ENCODE data around the gene PALM2AKAP2. TPM values are rescaled to one million over a fixed set of nuclear protein-coding genes. Genes with fewer than 3 reads are reported as not detected.
A peak's percentile ranks its signal among the peaks of the same experiment; 100 is the strongest.

The PALM2AKAP2 gene
- total RNA-seq, 4 donors from 2014 or later: 0.15 to 1.4 (median 1.0) TPM

GRCh38 chr9:109802491-109802890 lies 22.5 kb downstream of the PALM2AKAP2 start:
- Histone ChIP-seq H3K4me3 (no peak overlapping the region), H3K9me3 (no peaks in the 10 kb centered on the region), H3K4me1 (peaks cover 0 to 7% of the 10 kb centered on the region in 2 donors), H3K27ac (no peak overlapping the region), H3K36me3 (no peaks in the 10 kb centered on the region), H3K27me3 (no peaks in the 10 kb centered on the region)
- TF ChIP-seq CTCF (IDR thresholded peaks at IDR 0.05 in 4 of 5, conservative IDR thresholded peaks at IDR 0.05 in 1 of 5) (no peak), POLR2A (IDR thresholded peaks at IDR 0.05) (no peak)
- ATAC-seq: no peak
- intact Hi-C loops (cut with DNase I; ENCODE audit: low total_unique reads): no loop called here
- DNase-seq: no peak
- in situ Hi-C loops (cut with MboI; ENCODE audit: low sequenced_read_pairs in 4 of 4): loop anchor here in 1 of 4 donors (25.0 kb wide), 1 partner anchor 215 kb away; no protein-coding TSS in a partner anchor

DNA sequence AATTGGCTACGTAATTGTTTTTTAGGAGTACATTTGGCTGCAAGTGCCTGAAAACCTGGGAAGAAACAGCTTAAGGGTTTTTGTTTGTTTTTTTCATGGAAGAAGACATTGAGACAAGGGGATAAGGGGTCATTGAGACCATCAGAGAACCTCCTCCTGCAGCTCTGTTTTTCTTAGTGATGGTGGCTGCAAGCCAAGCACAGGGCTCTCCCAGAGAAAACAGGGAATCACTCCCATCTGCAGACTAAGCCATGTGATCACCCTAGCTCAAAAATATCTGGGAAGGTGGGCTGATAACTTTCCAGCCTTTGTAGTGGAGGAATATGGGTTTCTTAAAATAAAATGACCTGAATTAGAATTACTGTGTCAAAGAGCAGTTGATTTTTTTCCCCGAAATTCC lies 25.1 kb downstream of the PALM2AKAP2 start:
- in situ Hi-C loops (cut with MboI; ENCODE audit: low sequenced_read_pairs in 4 of 4): loop anchor here in 1 of 4 donors (25.0 kb wide), 1 partner anchor 218 kb away; no protein-coding TSS in a partner anchor
- TF ChIP-seq CTCF (IDR thresholded peaks at IDR 0.05 in 4 of 5, conservative IDR thresholded peaks at IDR 0.05 in 1 of 5) (no peak), POLR2A (IDR thresholded peaks at IDR 0.05) (no peak)
- no peak for ATAC-seq
- H3K27ac ChIP-seq: no peak overlapping the region
- no peaks in the 10 kb centered on the region for H3K9me3 ChIP-seq
- DNase-seq: no peak
- H3K36me3 ChIP-seq: no peaks in the 10 kb centered on the region
- peaks cover 0 to 7% of the 10 kb centered on the region in 2 donors for H3K4me1 ChIP-seq
- intact Hi-C loops (cut with DNase I; ENCODE audit: low total_unique reads): no loop called here
- no peaks in the 10 kb centered on the region for H3K27me3 ChIP-seq
- H3K4me3 ChIP-seq: no peak overlapping the region

DNA sequence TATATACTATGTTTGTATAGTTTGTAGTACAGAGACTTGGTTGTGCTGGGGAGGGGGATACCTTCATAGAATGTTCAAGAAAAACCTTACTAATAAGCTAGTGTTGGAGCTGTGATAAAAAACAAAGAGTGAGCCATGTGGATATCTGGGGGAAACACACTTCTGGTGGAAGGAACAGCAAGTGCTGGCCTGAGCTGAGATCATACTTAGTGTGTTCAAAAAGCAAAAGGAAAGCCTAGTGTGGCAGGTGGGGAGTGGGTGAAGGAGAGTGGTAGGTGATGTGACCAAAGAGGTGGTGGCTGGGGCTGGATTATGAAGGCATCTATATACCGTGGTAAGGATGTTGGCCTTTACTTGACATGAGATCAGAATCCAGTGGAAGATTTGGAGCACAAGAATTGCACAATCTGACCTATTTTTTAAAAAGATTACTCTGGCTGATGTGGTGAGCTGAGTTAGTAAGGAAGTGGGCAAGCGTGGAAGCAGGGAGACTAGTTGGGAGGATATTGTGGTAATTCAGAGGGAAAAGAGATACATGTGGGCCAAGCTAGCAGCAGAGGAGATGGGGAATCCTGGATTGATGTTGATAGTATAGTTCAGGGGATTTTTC lies 26.6 kb downstream of the PALM2AKAP2 start:
- intact Hi-C loops (cut with DNase I; ENCODE audit: low total_unique reads) (no loop called here), in situ Hi-C loops (cut with MboI; ENCODE audit: low sequenced_read_pairs in 4 of 4) (loop anchor here in 1 of 4 donors (25.0 kb wide), 1 partner anchor 219 kb away; no protein-coding TSS in a partner anchor)
- H3K36me3 ChIP-seq: no peaks in the 10 kb centered on the region
- no peaks in the 10 kb centered on the region for H3K9me3 ChIP-seq
- H3K4me3 ChIP-seq: no peak overlapping the region
- peak overlapping the region; percentile 13 to 45 (median 38) for H3K27ac ChIP-seq
- H3K4me1 ChIP-seq: peaks cover 0 to 7% of the 10 kb centered on the region in 2 donors
- ATAC-seq (peak; percentile 70 to 75), DNase-seq (peak in 1 of 2 donors; percentile 23)
- TF ChIP-seq CTCF (IDR thresholded peaks at IDR 0.05 in 4 of 5, conservative IDR thresholded peaks at IDR 0.05 in 1 of 5) (no peak), POLR2A (IDR thresholded peaks at IDR 0.05) (peak in 1 of 2 donors; percentile 17)
- H3K27me3 ChIP-seq: no peaks in the 10 kb centered on the region

- H3K36me3 ChIP-seq: no peaks in the 10 kb centered on the region
- H3K4me3 ChIP-seq: no peak overlapping the region
- TF ChIP-seq POLR2A (IDR thresholded peaks at IDR 0.05): no peak
- no peak for TF ChIP-seq CTCF (IDR thresholded peaks at IDR 0.05 in 4 of 5, conservative IDR thresholded peaks at IDR 0.05 in 1 of 5)
- H3K27me3 ChIP-seq: no peaks in the 10 kb centered on the region
- no peaks in the 10 kb centered on the region for H3K9me3 ChIP-seq
- in situ Hi-C loops (cut with MboI; ENCODE audit: low sequenced_read_pairs in 4 of 4) (loop anchor here (10.0 to 25.0 kb wide), 2 partner anchors 225 to 237 kb away; no protein-coding TSS in a partner anchor), intact Hi-C loops (cut with DNase I; ENCODE audit: low total_unique reads) (no loop called here)
- peak in 1 of 2 donors; percentile 46 for ATAC-seq
- H3K27ac ChIP-seq: no peak overlapping the region
- DNase-seq: peak in 1 of 2 donors; percentile 21
- peaks cover under 1 to 2% of the 10 kb centered on the region in 2 donors for H3K4me1 ChIP-seq
Observed at GRCh38 chr9:109811876-109812275, 31.9 kb downstream of the PALM2AKAP2 start.

All from gastrocnemius medialis (tissue), 4 donors.